GM12864 (cell line): Measurements from ENCODE around the gene IQGAP2.

Source experiments
- DNase-seq: peaks from one replicate; pipeline ENCODE4 v3.0.0-alpha.2; 2011; ENCODE audit warnings: low read depth
- H3K4me3 ChIP-seq: 2 replicates; pipeline ENCODE4 v1.5.1; 2011; ENCODE audit warnings: mild to moderate bottlenecking, low read depth, low read length, control low read depth
- CTCF ChIP-seq: IDR thresholded peaks from 2 replicates; pipeline ENCODE4 v1.5.1; 2011; ENCODE audit warnings: low read depth, mild to moderate bottlenecking, moderate library complexity, low read length, control low read depth, inconsistent platforms; ENCODE audit errors: missing control alignments

Gene IQGAP2

DNA sequence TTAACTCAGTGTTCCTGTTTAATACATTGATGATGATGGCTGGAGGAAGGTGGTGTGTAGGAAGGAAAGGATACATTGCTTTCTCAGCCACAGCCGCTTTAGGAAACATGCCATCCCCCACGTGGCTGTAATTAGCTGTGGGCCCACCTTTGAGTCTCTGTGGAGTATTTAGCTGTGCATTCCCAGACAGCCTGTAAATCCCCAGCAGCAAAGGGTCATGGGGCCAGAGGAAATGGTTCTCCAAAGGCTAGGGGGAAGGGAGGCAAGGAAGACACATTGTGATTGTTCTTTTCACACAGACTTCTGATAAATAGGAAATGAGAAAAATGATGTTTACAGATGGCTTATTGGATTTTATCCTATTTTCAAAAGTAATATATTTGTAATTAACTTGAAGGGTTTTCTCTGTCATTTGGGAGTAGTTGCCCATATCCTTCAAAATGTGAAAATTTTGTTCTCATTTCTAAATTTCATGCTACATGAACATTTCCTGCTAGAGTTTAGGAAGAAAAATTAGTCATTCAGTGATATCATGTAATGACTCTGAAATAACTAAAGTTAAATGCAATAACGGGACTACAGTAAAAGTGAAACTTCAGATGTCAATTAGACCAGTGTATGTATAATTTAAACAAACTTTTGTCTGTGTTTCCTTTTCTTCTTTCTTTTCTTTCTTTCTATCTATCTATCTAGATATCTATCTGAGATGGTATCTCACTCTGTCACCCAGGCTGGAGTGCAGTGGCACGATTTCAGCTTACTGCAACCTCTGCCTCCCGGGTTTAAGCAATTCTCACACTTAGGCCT lies 288.6 kb downstream of the IQGAP2 start:
- no peak for TF ChIP-seq CTCF
- H3K4me3 ChIP-seq = no peak overlapping the region
- DNase-seq = no peak

DNA sequence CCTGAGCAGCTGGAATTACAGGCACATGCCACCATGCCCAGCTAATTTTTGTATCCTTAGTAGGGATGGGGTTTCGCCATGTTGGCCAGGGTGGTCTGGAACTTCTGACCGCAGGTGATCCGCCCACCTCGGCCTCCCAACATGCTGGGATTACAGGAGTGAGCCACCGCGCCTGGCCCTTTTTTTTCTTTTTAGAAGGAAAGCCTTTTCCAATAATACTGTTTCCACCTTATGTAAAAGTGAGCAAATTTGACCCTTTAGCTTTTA lies 289.1 kb downstream of the IQGAP2 start:
- no peak for TF ChIP-seq CTCF
- no peak for DNase-seq
- no peak overlapping the region for H3K4me3 ChIP-seq

GRCh38 chr5:76692651-76693050 lies 289.6 kb downstream of the IQGAP2 start:
- no peak for DNase-seq
- TF ChIP-seq CTCF = no peak
- no peak overlapping the region for H3K4me3 ChIP-seq

DNA sequence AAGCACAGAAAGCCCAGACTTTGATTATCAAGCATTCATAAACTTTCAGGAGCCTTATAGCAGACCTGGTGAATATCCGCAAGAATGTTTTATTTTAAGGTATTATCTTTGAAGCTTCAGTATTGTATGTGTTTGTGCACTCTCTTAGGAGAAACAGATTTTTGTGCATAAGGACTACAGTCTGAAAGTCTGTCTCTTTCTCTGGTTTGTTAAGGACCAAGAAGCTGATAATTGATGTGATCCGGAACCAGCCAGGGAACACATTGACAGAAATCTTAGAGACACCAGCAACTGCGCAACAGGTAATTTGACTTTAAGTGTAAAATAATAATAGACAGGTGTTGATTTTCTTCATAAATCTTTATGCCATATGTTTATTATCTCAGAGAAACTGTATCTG lies 290.1 kb downstream of the IQGAP2 start:
- TF ChIP-seq CTCF = no peak
- no peak overlapping the region for H3K4me3 ChIP-seq
- DNase-seq = no peak

GRCh38 chr5:76694317-76694716 lies 291.2 kb downstream of the IQGAP2 start:
- no peak for TF ChIP-seq CTCF
- no peak for DNase-seq
- no peak overlapping the region for H3K4me3 ChIP-seq

DNA sequence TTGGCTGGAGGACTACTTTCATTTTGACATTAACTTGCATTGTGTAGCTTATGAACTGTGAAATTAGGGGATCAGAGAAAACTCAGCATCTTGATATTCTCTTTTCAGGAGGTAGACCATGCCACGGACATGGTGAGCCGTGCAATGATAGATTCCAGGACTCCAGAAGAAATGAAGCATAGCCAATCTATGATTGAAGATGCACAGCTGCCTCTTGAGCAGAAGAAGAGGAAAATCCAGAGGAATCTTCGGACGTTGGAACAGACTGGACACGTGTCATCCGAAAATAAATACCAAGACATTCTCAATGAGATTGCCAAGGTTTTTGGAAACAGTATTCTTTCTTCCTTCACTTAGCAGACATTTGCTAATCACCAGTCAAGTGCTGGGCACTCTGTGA lies 292.3 kb downstream of the IQGAP2 start:
- no peak for TF ChIP-seq CTCF
- no peak overlapping the region for H3K4me3 ChIP-seq
- no peak for DNase-seq

GRCh38 chr5:76696251-76696650 lies 293.2 kb downstream of the IQGAP2 start:
- no peak for DNase-seq
- H3K4me3 ChIP-seq = no peak overlapping the region
- TF ChIP-seq CTCF = no peak
